ENCODE data around the gene LDLRAD3. TPM values are rescaled to one million over a fixed set of nuclear protein-coding genes. Genes with fewer than 3 reads are reported as not detected.
"Not testable (repeated sequence)": the region's sequence is repeated elsewhere in the genome, so short reads cannot be mapped to it uniquely, and the experiment has no call there.

LDLRAD3 gene
- total RNA-seq, 1 donor from 2014 or later = 35.6 TPM

DNA sequence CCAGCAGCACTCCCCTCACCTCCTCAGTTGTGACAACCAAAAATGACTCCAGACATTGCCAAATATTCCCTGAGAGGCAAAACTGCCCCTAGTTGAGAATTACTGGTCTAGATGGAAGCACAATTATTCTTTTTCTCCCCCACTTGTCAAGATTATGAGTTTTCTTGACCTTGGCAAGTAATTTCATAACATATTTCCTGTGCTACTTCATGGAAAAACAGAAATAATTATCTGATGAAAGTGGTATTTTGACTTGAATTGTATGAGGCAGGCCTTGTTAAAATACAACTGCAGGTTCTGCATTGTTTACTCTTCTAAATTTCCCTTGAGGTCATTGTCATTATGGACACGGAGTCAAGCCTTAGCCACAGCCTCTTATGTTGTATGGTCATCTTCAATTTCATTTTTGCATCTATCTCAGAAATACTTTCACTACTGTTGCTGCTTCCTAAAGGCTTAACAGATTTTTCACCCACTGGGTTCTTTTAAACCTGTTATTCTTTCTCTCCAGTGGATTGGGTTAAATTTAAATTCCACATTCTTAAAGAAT, 32.2 kb upstream of the LDLRAD3 start:
- no peaks in the 10 kb centered on the region for H3K36me3 Mint-ChIP-seq
- H3K27ac Mint-ChIP-seq = no peak overlapping the region

DNA sequence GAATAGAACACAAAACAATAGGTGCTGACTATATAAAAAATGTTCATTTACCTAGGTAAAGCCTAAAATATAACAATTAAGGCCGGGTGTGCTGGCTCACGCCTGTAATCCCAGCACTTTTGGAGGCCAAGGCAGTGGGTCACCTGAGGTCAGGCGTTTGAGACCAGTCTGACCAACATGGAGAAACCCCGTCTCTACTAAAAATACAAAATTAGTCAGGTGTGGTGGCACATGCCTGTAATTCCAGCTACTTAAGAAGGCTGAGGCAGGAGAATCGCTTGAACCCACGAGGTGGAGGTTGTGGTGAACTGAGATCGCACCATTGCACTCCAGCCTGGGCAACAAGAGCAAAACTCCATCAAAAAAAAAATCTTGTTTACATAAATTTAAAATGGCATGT, 31.4 kb upstream of the LDLRAD3 start:
- not testable (repeated sequence) for H3K27ac Mint-ChIP-seq; H3K4me1 ChIP-seq; H3K4me3 ChIP-seq; H3K36me3 Mint-ChIP-seq; H3K79me2 ChIP-seq (ENCODE audit: low read depth); H3K4me3 Mint-ChIP-seq; H3K36me3 ChIP-seq; H3K9me3 Mint-ChIP-seq; H2AFZ ChIP-seq (replicated peaks); H3K27me3 Mint-ChIP-seq (ENCODE audit: insufficient read depth, low read depth); H3K4me2 ChIP-seq; H3K9ac ChIP-seq; H3K27ac ChIP-seq; H3K27me3 ChIP-seq; DNase-seq (ENCODE audit: low spot score); H3F3A ChIP-seq (ENCODE audit: low read depth); H3K9me3 ChIP-seq (ENCODE audit: low read depth); H4K20me1 ChIP-seq (ENCODE audit: low read depth); H3K4me1 Mint-ChIP-seq

More for the DNA sequence above, 32.2 kb upstream of the LDLRAD3 start:
- Histone ChIP-seq H3K4me2 (no peak overlapping the region), H3K27me3 (no peaks in the 10 kb centered on the region), H3K9ac (no peak overlapping the region), H3K36me3 (no peaks in the 10 kb centered on the region), H4K20me1 (ENCODE audit: low read depth) (no peaks in the 10 kb centered on the region), H3K27ac (no peak overlapping the region), H3K9me3 (ENCODE audit: low read depth) (no peaks in the 10 kb centered on the region), H3K4me3 (no peak overlapping the region), H3F3A (ENCODE audit: low read depth) (no peaks in the 10 kb centered on the region), H3K79me2 (ENCODE audit: low read depth) (no peaks in the 10 kb centered on the region), H2AFZ (replicated peaks) (no peak overlapping the region), H3K4me1 (no peaks in the 10 kb centered on the region)
- no peak overlapping the region for H3K4me3 Mint-ChIP-seq
- DNase-seq (ENCODE audit: low spot score) = no peak
- TF ChIP-seq, protein P1, sequence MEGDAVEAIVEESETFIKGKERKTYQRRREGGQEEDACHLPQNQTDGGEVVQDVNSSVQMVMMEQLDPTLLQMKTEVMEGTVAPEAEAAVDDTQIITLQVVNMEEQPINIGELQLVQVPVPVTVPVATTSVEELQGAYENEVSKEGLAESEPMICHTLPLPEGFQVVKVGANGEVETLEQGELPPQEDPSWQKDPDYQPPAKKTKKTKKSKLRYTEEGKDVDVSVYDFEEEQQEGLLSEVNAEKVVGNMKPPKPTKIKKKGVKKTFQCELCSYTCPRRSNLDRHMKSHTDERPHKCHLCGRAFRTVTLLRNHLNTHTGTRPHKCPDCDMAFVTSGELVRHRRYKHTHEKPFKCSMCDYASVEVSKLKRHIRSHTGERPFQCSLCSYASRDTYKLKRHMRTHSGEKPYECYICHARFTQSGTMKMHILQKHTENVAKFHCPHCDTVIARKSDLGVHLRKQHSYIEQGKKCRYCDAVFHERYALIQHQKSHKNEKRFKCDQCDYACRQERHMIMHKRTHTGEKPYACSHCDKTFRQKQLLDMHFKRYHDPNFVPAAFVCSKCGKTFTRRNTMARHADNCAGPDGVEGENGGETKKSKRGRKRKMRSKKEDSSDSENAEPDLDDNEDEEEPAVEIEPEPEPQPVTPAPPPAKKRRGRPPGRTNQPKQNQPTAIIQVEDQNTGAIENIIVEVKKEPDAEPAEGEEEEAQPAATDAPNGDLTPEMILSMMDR (IDR thresholded peaks at IDR 0.05) = no peak
- H3K27me3 Mint-ChIP-seq (ENCODE audit: insufficient read depth, low read depth) = peaks cover 3% of the 10 kb centered on the region
- H3K4me1 Mint-ChIP-seq = no peaks in the 10 kb centered on the region
- no peaks in the 10 kb centered on the region for H3K9me3 Mint-ChIP-seq

DNA sequence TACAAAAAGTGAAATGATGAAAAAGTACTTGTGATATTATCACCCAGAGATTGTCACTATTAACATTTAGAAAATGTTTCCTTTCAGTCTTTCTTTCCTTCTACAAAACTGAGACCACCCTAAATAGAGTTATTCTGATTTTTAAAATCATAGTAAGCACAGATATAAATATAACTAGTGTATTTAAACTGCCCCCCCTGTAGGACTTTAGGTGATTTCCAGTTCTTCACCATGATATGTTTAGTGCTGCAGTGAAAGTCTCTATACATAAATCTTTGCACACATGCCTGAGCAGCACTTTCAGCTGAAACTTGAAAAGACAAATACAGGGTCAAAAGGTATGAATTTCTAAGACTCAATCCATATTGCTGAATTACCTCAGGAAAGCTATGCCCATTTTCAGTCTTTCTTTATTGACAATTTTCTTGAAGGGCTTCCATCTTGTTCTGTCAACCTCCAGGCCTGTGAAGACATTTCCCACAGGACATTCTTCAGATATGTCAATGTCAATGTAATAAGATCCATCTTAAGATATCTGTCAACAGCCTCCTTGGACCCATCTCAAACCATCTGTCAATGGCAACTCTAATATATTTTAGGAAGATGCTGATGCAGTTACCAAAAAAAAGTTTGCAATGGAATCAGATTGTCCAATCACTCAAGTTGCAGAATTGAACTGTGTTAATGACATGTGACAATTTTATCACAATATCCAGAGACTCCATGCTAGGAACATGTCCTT, 30.8 kb upstream of the LDLRAD3 start:
- no peak for DNase-seq (ENCODE audit: low spot score)
- Mint-ChIP-seq H3K36me3 (no peaks in the 10 kb centered on the region), H3K27me3 (ENCODE audit: insufficient read depth, low read depth) (peaks cover 3% of the 10 kb centered on the region), H3K4me1 (peaks cover 2% of the 10 kb centered on the region), H3K27ac (no peak overlapping the region), H3K4me3 (no peak overlapping the region), H3K9me3 (no peaks in the 10 kb centered on the region)
- Histone ChIP-seq H3K27ac (no peak overlapping the region), H3K4me3 (no peak overlapping the region), H3K9me3 (ENCODE audit: low read depth) (no peaks in the 10 kb centered on the region), H3K36me3 (no peaks in the 10 kb centered on the region), H3F3A (ENCODE audit: low read depth) (no peaks in the 10 kb centered on the region), H3K79me2 (ENCODE audit: low read depth) (no peaks in the 10 kb centered on the region), H3K27me3 (no peaks in the 10 kb centered on the region), H3K4me2 (no peak overlapping the region), H3K4me1 (peaks cover 11% of the 10 kb centered on the region), H4K20me1 (ENCODE audit: low read depth) (no peaks in the 10 kb centered on the region), H2AFZ (replicated peaks) (no peak overlapping the region), H3K9ac (no peak overlapping the region)
- no peak for TF ChIP-seq EZH2phosphoT487 (IDR thresholded peaks at IDR 0.05)
- TF ChIP-seq, protein P1 (IDR thresholded peaks at IDR 0.05) = no peak
- no peak for TF ChIP-seq EZH2 (IDR thresholded peaks at IDR 0.05)

DNA sequence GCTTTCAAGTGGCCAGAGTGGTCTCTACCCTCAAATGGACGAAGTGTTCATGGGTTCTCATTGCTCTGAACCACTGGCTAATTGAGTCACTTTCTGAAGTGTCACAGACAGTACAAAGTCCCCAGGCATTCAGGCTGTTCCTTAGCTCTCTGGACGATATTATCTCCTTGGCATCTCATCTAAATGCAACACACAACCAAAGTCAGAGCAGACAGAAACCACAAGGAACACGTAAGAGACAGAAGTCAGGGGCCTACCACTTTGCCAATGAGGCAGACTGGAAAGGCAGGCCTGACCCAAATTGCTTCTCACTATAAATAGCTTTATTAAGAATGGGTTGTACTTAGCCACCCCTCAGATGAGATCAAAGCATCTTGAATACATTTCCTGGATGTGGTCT, 29.0 kb upstream of the LDLRAD3 start:
- no peak overlapping the region for H3K27ac ChIP-seq
- Mint-ChIP-seq H3K4me1 (peaks cover 18% of the 10 kb centered on the region), H3K27ac (no peak overlapping the region), H3K9me3 (no peaks in the 10 kb centered on the region), H3K4me3 (no peak overlapping the region), H3K36me3 (no peaks in the 10 kb centered on the region), H3K27me3 (ENCODE audit: insufficient read depth, low read depth) (peaks cover 3% of the 10 kb centered on the region)
- H3K9ac ChIP-seq = no peak overlapping the region
- no peak overlapping the region for H3K4me2 ChIP-seq
- no peaks in the 10 kb centered on the region for H3K36me3 ChIP-seq
- TF ChIP-seq EZH2 (IDR thresholded peaks at IDR 0.05) = no peak
- no peak for TF ChIP-seq EZH2phosphoT487 (IDR thresholded peaks at IDR 0.05)
- TF ChIP-seq, protein P1 (IDR thresholded peaks at IDR 0.05) = no peak
- no peaks in the 10 kb centered on the region for H3K27me3 ChIP-seq
- no peaks in the 10 kb centered on the region for H3K9me3 ChIP-seq (ENCODE audit: low read depth)
- H3K79me2 ChIP-seq (ENCODE audit: low read depth) = no peaks in the 10 kb centered on the region
- H3K4me1 ChIP-seq = peaks cover 29% of the 10 kb centered on the region
- H4K20me1 ChIP-seq (ENCODE audit: low read depth) = no peaks in the 10 kb centered on the region
- no peak for DNase-seq (ENCODE audit: low spot score)
- no peak overlapping the region for H3K4me3 ChIP-seq
- H3F3A ChIP-seq (ENCODE audit: low read depth) = peaks cover 16% of the 10 kb centered on the region
- no peak overlapping the region for H2AFZ ChIP-seq (replicated peaks)
